Measurements from ENCODE around the gene SLAMF7.
"Not testable (repeated sequence)": the region's sequence is repeated elsewhere in the genome, so short reads cannot be mapped to it uniquely, and the experiment has no call there.

Gene SLAMF7

DNA sequence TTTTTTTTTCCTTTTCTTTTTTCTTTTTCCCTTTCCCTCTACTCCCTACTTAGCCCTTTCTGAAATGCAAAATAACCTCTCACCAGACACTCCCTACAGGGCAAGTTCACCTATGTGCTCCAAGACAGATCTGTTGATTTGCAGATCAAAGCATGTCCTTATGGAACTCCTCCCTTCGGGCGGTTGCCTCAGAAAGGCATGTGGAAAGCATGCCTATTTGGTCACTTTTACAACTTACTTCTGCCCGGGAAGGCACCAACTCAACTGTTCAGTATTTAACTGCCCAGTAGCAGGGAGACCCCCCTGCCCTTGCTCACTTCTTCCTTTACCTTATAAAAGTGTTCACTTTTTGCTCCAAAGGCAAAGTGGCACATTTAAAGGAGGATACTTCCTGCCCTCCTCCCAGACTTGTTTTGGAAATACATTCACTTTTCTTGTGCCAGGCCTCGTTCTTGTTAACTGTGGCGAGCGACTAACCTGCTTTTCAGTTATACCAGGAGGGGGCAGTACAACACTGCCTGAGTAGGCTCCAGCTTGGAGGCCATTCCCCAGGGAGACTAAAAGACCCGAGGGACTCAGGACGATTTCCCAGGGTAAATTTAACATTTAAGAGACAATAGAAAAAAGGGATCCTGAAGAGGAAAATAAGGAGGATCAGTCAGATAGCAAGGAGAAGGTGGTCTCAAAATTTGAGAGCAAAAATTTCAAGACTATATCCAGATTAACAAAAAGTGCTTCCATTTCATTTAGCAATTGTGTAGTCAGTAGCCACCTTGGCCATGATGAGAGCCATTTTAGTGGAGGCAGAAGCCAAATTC lies 12.3 kb upstream of the SLAMF7 start:
- H3K4me3 ChIP-seq (ENCODE audit: low read length) = peak overlapping the region; percentile 33; the same call in 1 of the 2 replicates

DNA sequence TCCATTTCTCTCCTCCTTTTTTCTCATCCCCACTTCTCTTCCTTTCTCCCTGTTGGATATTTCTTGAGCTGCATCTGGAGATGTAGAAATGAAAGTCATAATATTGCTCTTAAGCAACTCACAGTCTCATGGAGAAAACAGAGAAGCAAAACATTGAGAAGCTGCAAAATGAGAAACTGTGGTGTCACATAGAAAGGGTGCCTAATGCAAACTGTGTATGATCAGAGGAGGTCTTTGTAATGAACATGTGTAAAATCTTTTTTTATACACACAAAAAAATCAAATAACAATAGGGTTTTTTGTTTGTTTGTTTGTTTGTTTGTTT lies 11.8 kb upstream of the SLAMF7 start:
- no peak overlapping the region for H3K4me3 ChIP-seq (ENCODE audit: low read length)

More for the DNA sequence above, 12.3 kb upstream of the SLAMF7 start:
- no peak for TF ChIP-seq ZNF274 (IDR thresholded peaks at IDR 0.05; ENCODE audit: low read depth, low read length)

DNA sequence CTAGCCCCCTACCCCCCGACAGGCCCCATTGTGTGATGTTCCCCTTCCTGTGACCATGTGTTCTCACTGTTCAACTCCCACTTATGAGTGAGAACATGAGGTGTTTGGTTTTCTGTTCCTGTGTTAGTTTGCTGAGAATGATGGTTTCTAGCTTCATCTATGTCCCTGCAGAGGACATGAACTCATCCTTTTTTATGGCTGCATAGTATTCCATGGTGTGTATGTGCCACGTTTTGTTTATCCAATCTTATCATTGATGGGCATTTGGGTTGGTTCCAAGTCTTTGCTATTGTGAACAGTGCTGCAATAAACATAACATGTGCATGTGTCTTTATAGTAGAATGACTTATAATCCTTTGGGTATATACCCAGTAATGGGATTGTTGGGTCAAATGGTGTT lies 7.5 kb upstream of the SLAMF7 start:
- H3K4me3 ChIP-seq (ENCODE audit: low read length) = not testable (repeated sequence)

More for the DNA sequence above, 11.8 kb upstream of the SLAMF7 start:
- no peak for TF ChIP-seq ZNF274 (IDR thresholded peaks at IDR 0.05; ENCODE audit: low read depth, low read length)

DNA sequence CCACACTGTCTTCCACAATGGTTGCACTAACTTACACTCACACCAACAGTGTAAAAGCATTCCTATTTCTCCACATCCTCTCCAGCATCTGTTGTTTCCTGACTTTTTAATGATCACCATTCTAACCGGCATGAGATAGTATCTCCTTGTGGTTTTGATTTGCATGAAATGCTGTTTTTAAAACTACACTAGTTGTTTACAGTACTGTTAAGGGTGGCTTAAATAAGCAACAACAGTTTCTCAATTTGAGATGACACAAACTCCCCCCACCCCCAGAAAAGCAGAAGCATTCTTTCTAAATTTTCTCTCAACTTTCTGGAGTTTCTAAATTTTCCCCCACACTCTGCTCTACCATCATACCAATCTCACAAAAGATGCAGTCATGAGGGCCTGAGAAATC lies 7.1 kb upstream of the SLAMF7 start:
- no peak overlapping the region for H3K4me3 ChIP-seq (ENCODE audit: low read length)
- no peak for TF ChIP-seq ZNF274 (IDR thresholded peaks at IDR 0.05; ENCODE audit: low read depth, low read length)

DNA sequence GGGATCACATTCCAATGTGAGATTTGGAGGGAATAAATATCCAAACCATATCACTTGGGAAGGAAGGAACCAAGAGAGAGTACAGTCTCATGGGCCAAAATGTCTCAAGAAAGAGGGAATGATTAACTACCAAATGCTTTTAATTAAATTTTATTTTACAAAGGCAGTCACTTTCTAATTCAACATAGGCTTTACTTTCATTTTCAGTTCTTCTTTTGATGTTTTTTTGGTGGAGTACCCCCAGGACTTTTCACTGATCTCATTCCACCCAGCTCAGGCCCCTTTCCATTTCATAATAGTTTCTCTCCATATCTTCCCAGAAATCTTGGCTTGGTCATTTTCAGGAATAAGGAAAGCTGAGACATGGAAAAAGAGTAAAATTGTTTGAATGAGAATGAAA lies 5.1 kb upstream of the SLAMF7 start:
- H3K4me3 ChIP-seq (ENCODE audit: low read length) = no peak overlapping the region
- no peak for TF ChIP-seq ZNF274 (IDR thresholded peaks at IDR 0.05; ENCODE audit: low read depth, low read length)

DNA sequence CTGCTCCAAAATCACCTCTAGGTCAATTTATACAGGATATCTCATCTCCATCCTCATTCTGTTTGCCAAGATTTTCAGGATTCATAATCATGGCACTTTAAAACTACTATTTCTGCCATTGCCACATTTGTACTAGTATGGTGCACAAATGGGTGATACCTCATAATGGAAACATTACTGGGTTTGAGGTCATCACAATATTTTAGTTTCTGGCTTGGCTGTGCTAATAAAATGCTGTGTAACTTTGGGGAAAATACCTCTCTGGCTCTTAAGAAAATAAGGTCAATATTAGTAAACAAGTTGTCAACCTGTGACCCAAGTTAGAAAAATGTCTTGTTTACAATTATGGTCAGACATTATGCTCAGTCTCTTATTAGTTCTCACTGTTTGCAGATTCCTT lies 4.7 kb upstream of the SLAMF7 start:
- no peak for TF ChIP-seq ZNF274 (IDR thresholded peaks at IDR 0.05; ENCODE audit: low read depth, low read length)
- no peak overlapping the region for H3K4me3 ChIP-seq (ENCODE audit: low read length)

DNA sequence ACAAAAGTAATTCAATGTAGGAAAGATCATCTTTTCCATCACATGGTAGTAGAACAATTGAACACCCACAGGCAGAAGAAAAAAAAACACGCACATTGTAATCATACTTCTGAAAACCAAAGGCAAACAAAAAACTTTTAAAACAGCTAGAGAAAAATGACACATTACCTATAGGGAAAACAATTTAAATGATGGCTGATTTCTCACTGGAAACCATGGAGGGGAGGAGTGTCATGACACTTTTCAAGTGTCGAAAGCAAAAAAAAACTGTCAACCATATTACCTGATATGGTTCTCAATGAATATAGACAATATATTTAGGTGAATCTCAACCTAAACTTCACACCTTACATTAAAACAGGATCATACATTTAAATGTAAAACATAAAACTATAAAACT lies 776 bp upstream of the SLAMF7 start:
- TF ChIP-seq ZNF274 (IDR thresholded peaks at IDR 0.05; ENCODE audit: low read depth, low read length) = no peak
- no peak overlapping the region for H3K4me3 ChIP-seq (ENCODE audit: low read length)

DNA sequence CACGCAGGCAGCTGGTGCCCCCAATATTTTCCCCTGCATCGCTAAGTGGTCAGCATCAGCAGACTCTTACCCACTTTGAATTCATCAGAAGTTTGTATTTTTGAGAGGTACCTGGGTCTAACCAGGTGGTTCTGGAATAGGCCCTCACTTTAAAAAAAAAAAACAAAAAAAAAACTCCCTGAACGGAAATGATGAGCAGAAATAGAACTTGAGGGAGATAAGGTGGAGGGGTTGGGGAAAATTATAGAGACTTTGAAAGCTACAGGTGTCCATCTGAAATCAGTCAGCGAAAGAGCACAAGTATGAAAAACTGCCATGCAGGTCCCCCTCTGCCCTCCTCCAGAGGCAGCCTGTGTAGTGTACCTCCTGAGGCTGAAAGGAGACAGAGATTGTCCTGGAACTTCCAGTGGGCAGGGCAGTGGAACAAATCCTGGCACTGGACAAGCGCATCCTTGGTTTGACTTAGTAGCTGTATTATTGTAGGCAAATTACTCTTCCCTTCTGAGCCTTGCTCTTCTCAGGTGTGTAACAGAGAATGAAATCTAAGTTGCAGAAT lies 1.2 kb downstream of the SLAMF7 start:
- H3K4me3 ChIP-seq (ENCODE audit: low read length) = peak overlapping the region; percentile 94
- no peak for TF ChIP-seq ZNF274 (IDR thresholded peaks at IDR 0.05; ENCODE audit: low read depth, low read length)

DNA sequence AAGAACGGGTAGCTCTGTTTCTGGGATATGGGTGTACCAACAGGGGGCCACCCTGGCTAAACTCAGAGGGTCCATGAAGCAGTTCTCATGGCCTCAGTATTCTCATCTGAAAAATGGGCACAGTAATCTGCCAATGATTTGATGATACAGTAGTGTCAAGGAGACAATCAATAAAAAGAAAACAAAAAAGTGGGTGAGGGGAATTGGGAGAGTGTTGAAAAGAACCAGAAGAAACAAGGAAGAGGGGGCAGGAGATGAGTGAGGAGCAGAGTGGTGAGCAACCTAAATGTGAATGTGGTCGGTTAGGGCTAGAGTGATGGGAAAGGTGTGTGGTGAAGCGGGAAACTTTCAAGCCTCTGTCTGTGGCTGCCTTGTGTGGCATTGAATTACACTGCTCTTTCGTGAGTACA lies 2.0 kb downstream of the SLAMF7 start:
- TF ChIP-seq ZNF274 (IDR thresholded peaks at IDR 0.05; ENCODE audit: low read depth, low read length) = no peak
- peak overlapping the region; percentile 94 for H3K4me3 ChIP-seq (ENCODE audit: low read length)

DNA sequence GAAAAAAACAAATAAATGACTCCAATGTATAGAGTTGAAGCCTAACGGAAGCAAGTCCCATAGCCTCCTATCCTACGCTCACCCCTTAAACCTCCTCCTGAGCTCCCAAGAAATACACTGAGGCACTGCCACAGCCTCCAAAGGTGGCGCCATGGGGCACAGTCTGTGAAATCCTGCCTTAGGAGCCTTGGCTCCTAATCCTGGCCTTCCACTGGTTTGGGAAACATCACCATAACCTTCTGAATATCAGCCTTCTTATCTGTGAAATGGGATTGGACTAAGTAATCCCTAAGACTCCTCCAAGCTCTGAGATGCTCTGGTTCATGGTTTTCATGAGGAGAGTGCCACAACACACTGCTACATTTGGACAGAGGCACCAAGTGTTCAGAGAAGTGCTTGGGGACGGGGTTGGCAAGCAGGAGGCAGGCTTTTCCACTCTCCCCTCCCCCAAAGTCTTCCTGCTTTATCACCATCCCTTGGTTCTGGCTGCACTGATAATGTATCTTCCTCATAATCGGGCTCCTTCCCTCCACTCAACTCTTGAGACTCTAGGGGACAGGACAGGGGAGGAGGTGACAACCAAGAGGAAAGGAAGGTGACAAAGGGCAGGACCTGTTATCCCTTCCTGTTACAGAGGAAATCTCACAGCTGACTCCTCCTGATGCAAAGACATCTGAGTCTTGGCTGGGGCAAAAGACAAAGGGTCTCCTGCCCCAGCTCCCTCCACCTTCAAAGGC lies 2.7 kb downstream of the SLAMF7 start:
- H3K4me3 ChIP-seq (ENCODE audit: low read length) = peak overlapping the region; percentile 94

DNA sequence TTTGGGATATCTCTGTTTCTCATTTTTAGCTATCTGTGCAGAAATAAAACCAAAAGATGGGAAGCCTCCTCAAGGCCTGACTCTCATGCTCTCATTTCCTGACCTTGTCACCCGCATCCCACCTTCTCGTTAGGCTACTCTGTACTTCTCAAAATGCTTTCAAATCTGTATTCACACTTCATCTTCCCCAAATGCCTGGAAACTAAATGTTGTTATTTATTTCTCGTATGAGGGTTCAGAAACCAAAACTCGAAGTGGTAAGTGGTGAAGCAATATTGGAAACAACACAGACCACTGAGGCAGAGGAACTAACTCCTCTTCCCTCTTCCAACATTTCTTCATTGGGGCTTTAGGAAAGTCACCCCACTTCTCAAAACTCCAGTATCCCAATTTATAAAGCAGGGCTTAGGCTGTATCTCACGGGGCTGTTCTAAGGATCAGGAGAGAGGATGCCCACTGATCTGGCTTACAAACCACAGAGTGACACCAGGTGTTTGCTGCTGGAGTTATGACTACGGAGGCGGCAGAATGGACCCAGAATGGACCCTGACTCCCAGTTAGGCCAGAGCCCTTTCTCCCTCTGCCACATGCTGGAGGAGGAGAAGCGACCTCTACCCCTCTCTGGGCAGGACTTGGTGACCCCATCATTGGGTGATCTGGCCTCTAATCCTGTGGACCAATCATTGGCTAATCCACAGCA lies 3.5 kb downstream of the SLAMF7 start:
- no peak for TF ChIP-seq ZNF274 (IDR thresholded peaks at IDR 0.05; ENCODE audit: low read depth, low read length)
- H3K4me3 ChIP-seq (ENCODE audit: low read length) = peak overlapping the region; percentile 94; the same call in 1 of the 2 replicates

More for the DNA sequence above, 2.7 kb downstream of the SLAMF7 start:
- no peak for TF ChIP-seq ZNF274 (IDR thresholded peaks at IDR 0.05; ENCODE audit: low read depth, low read length)

DNA sequence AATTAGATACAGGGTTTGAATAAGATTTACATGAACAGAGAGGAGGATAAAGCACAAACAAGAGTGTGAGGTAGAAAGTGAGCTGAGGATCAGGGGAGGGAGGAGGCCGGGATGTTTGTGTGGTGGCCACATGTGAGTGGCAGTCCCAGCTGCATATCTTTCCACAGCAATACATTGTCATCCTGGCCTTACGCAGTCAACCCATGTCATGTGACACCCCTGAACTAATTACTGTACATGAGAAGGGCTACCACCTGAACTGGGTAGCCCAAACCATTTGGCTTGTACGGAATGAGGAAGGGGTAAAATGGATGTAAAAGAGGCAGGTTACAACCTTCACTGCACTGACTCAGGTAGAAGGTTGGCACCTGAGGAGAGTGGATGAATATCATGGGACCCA lies 4.2 kb downstream of the SLAMF7 start:
- TF ChIP-seq ZNF274 (IDR thresholded peaks at IDR 0.05; ENCODE audit: low read depth, low read length) = no peak
- H3K4me3 ChIP-seq (ENCODE audit: low read length) = peak overlapping the region; percentile 94; the same call in 1 of the 2 replicates

DNA sequence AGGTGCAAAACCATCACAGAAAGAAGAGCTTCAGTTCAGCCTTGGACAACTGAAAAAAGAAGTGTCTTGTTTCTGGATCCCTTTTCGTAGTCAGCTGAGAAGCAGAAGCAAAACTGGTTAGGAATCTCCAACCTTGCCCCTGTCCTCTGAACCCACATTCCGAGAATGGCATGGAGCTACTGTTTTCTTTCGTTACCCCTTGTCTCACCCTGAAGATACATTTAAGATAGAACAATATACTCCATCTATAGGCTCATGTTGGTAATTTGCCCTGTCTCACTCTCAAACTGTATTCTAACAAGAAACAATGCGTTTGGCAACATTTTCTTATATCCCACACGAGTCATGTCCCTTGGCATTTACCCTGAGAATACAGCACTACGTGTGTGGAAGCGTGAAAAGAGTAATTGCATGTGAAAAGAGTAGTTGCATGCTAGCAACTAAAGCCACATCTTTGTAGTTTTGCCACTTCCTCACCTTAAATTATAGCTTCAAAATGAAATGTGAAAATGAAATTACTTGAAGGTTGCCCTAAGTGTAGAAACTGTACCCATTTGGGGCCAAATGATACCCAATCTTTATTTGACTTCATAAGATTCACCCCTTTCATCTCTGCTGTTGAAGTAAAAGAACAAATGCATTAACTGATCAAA lies 5.3 kb downstream of the SLAMF7 start:
- no peak for TF ChIP-seq ZNF274 (IDR thresholded peaks at IDR 0.05; ENCODE audit: low read depth, low read length)
- peak overlapping the region; percentile 49; the same call in 1 of the 2 replicates for H3K4me3 ChIP-seq (ENCODE audit: low read length)

Measured in GM08714 (cell line).